Heart right ventricle (tissue), 16 donors: ENCODE data around the gene DMRTA2. TPM values are rescaled to one million over a fixed set of nuclear protein-coding genes. Genes with fewer than 3 reads are reported as not detected.

ENCODE experiments used
- ATAC-seq, 8 donors: fragments of 200-7000 bp; cut with Tn5 transposase; one replicate each; pipeline ENCODE4 v1.9.1; 2020; ENCODE audit warnings: mild to moderate bottlenecking in 8 of 8, moderate library complexity in 8 of 8, moderate number of reproducible peaks in 1 of 8
- DNase-seq, 2 donors: peaks; one replicate each; pipeline ENCODE4 v3.0.0-alpha.2; 2020
- H3K27ac ChIP-seq, 10 donors: fragments of 200-600 bp; sonication (generic) in 2 of 10; one replicate each; pipeline versions ENCODE4 v1.5.0 to v1.8.0; 2020 to 2022; ENCODE audit warnings: mild to moderate bottlenecking in 3 of 10
- H3K27me3 ChIP-seq, 7 donors: fragments of 200-600 bp; one replicate each; pipeline ENCODE4 v1.8.0; 2021 to 2022; ENCODE audit warnings: mild to moderate bottlenecking in 2 of 7
- H3K36me3 ChIP-seq, 9 donors: fragments of 200-600 bp; sonication (generic) in 1 of 9; one replicate each; pipeline versions ENCODE4 v1.5.0 to v1.8.0; 2020 to 2022; ENCODE audit warnings: mild to moderate bottlenecking in 2 of 9
- H3K4me1 ChIP-seq, 9 donors: fragments of 200-600 bp; sonication (generic) in 1 of 9; one replicate each; pipeline versions ENCODE4 v1.5.0 to v1.8.0; 2020 to 2022; ENCODE audit warnings: mild to moderate bottlenecking in 4 of 9
- H3K4me3 ChIP-seq, 10 donors: fragments of 200-600 bp; sonication (generic) in 2 of 10; one replicate each; pipeline versions ENCODE4 v1.5.0 to v1.8.0; 2020 to 2022; ENCODE audit warnings: mild to moderate bottlenecking in 7 of 10, moderate library complexity in 2 of 10
- H3K9me3 ChIP-seq, 11 donors: fragments of 200-600 bp in 10 of 11; sonication (generic) in 2 of 11; one replicate each; pipeline versions ENCODE4 v1.5.0 to v1.8.0; 2013 to 2022; ENCODE audit warnings: mild to moderate bottlenecking in 2 of 11, control low read depth in 1 of 11, moderate library complexity in 1 of 11
- WGBS, 2 donors: extraction: QIAGEN DNeasy Blood & Tissue Kit; methylation state at CpG; one replicate each; pipeline ENCODE4 v1.1.7; 2013; ENCODE audit warnings: inconsistent platforms in 1 of 2; 5-methylcytosine and 5-hydroxymethylcytosine counted together
- intact Hi-C, 10 donors: fragments of 100-400 bp; cut with DNase I; formaldehyde crosslinking; loops; one replicate each; pipeline versions ENCODE4 v1.11.1 to v1.14.2; 2022
- polyA plus RNA-seq, 2 donors: library from polyadenylated mRNA; stranded (reverse); fragments of 200-250 nt; gene quantifications; one replicate each; pipeline ENCODE4 v1.2.3, GENCODE V29; 2013
- total RNA-seq, 10 donors: library from RNA; stranded (reverse); fragmentation: NEBNext Ultra II Directional in 3 of 10; extraction: Animal tissue kit (Norgen Biotek cat#: 25700) in 3 of 10; gene quantifications; one replicate each; pipeline versions ENCODE4 v1.2.1 to v1.2.4, GENCODE V29; 2021 to 2023
- TF ChIP-seq, protein P1 (sequence below), 9 donors: fragments of 200-600 bp; sonication (generic) in 2 of 9; IDR thresholded peaks; one replicate each; pipeline versions ENCODE4 v1.5.0 to v1.8.0; 2021 to 2022; ENCODE audit warnings: antibody characterized with exemption in 9 of 9, mild to moderate bottlenecking in 5 of 9, moderate library complexity in 1 of 9
- donor health status: Arrhythmogenic right ventricular cardiomyopathy.
- donor health status: ischemic (EF 13 %, LVEDD 7.1; RV severe dilation, severe dysfunction).
- donor health status: healthy with polysubstance abuse.
- donor health status: DM: no; HTN: yes; CAD: no.
- donor health status: DM: no; HTN: no; CAD: no.
- donor health status: ischemic (EF 25% LVEDD 6.9; RV normal size, moderate dysfunction).
- donor health status: ischemic (EF 25% LVEDD 5.7; RV mildly dilated, moderate dysfunction).
- donor health status: healthy.
- donor health status: DM: yes; HTN: yes; CAD: no.
- donor health status: Ischemic cardiomyopathy.
- donor health status: ischemic (EF 35%, LVEDD 5.7; RV mildly dilated, moderate dysfunction).
- donor health status: nonischemic (EF 11% LVEDD 7.7; RV severe dilation, severe dysfunction).
- donor health status: DM: yes; HTN: yes; CAD: no.
- donor health status: PGD.
- donor health status: ischemic (EF 29% LVEDD 5.4; RV normal size, mild dysfunction).
- donor health status: nonischemic (EF 23%, LVEDD 6.1; RV moderate dilation, normal function).

DMRTA2 gene
- total and polyA plus RNA-seq, 12 donors = 0.09 TPM; not detected in 10

DNA sequence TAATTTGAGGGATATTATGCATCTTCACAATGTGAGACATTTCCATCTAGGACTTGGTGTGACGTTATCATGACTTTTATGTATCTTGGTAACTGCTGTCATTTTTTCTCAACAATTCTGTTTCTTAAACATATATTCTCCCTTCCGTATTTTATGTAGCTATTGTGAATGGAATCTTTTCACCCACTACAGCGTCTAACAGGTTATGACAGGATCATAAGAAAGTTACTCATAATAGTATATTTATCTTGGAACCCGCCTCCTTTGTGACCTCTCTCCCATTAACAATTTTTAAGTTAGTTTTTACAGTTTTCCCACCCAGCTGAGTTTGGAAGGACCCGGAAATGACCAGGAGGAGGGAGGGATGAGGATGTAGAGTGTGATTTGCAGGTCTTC is 6.8 kb upstream of the DMRTA2 start:
- Histone ChIP-seq H3K36me3 (no peaks in the 10 kb centered on the region), H3K27ac (no peak overlapping the region), H3K4me1 (peaks cover 4 to 29% (median 24%) of the 10 kb centered on the region in 9 donors), H3K9me3 (no peaks in the 10 kb centered on the region), H3K4me3 (no peak overlapping the region), H3K27me3 (peaks cover 39 to 84% (median 71%) of the 10 kb centered on the region in 7 donors)
- TF ChIP-seq, protein P1, sequence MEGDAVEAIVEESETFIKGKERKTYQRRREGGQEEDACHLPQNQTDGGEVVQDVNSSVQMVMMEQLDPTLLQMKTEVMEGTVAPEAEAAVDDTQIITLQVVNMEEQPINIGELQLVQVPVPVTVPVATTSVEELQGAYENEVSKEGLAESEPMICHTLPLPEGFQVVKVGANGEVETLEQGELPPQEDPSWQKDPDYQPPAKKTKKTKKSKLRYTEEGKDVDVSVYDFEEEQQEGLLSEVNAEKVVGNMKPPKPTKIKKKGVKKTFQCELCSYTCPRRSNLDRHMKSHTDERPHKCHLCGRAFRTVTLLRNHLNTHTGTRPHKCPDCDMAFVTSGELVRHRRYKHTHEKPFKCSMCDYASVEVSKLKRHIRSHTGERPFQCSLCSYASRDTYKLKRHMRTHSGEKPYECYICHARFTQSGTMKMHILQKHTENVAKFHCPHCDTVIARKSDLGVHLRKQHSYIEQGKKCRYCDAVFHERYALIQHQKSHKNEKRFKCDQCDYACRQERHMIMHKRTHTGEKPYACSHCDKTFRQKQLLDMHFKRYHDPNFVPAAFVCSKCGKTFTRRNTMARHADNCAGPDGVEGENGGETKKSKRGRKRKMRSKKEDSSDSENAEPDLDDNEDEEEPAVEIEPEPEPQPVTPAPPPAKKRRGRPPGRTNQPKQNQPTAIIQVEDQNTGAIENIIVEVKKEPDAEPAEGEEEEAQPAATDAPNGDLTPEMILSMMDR (IDR thresholded peaks at IDR 0.05) = no peak
- intact Hi-C loops = no loop called here
- DNase-seq (no peak), ATAC-seq (no peak)
- 20% methylated on average over 5 of the region's 5 CpGs for WGBS, 2 donors

DNA sequence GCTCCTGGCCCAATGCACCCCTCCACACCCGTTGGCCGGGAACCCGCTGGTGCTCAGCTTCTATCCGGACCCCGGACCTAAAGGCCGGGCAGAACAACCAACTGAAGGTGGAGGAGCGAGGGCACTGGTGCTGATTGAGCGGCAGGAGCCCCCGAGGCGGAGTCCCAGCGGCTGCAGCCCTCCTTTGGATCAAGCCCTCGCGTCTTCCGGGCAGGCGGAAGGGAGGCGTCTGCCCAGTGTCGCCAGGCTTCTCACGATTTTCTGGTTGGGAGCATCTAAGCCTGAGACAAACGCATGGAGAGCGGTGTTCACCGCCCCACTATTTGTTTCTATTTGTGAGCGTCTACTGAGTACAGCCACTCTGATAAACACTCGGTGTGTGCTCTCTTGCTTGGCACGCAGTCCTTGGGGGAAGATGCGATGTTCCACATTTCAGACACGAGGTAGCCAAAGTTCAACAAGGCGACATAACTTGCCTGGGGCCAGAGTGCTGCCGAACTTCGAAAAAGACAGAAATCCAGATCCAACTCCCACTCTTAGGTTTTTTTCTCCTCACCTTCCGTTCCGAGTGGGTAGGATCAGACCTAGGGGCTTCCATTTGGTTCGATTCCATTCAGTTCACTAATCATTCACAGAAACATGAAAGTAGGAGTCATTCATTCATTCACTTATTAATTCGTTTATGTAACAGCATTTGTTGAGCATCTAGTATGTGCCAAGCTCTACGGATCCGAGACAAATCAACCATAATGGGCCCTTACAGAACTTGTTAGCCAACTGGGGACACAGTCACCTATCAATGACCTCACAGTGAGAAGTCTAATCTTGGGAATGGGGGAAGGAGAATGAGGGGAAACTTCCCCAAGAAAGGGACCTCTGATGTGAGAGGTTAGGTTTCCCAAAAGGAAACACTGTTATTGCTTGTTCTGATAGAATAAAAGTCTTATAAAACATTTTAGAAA is 4.9 kb upstream of the DMRTA2 start:
- WGBS, 2 donors = 5% methylated on average over 35 of the region's 35 CpGs
- no peak for ATAC-seq
- Histone ChIP-seq H3K9me3 (no peaks in the 10 kb centered on the region), H3K36me3 (no peaks in the 10 kb centered on the region), H3K27me3 (peaks cover 57 to 100% (median 90%) of the 10 kb centered on the region in 7 donors), H3K27ac (no peak overlapping the region), H3K4me1 (peaks cover 15 to 48% (median 37%) of the 10 kb centered on the region in 9 donors), H3K4me3 (no peak overlapping the region)
- no peak for DNase-seq
- intact Hi-C loops = no loop called here
- TF ChIP-seq, protein P1 (IDR thresholded peaks at IDR 0.05) = no peak

DNA sequence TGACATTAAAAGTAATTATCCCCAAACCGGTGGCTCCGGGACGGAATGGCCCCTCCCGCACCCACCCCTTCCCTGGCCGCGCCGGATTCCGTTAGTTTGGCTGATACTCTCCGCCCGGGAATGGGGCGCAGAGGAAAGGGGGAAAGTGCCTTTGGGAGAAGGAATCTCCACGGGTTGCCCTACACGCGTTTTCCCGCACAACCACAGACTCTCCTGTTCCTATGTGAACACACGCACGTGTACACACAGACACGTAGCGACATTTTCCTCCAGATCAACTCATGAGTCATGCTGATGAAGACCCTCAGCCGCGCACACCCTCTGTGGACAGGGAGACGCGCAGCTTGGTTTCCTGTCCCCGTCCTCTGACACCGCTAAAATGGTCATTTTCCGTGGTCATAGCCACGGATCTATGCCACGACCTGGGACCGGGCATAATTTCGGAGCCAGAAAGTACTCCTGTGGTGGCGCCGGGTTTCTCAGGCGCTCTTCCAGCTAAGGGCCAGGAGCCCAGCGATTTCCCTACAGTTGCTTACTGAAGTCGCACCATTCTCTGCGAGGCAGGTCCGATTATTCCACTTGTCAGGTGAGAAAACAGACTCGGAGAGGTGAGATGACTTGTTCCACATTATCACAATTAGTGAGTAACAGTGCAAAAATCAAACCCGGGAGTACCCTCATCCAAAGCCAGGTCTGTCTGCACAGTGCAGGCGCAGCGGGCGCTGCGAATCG is 4.0 kb upstream of the DMRTA2 start:
- Histone ChIP-seq H3K9me3 (no peaks in the 10 kb centered on the region), H3K4me1 (peaks cover 19 to 57% (median 45%) of the 10 kb centered on the region in 9 donors), H3K36me3 (no peaks in the 10 kb centered on the region), H3K4me3 (no peak overlapping the region), H3K27ac (no peak overlapping the region), H3K27me3 (peaks cover 66 to 100% (median 98%) of the 10 kb centered on the region in 7 donors)
- ATAC-seq (no peak), DNase-seq (no peak)
- TF ChIP-seq, protein P1 (IDR thresholded peaks at IDR 0.05) = no peak
- intact Hi-C loops = no loop called here
- 3 to 4% methylated on average over 41 to 44 of the region's 44 CpGs for WGBS, 2 donors

DNA sequence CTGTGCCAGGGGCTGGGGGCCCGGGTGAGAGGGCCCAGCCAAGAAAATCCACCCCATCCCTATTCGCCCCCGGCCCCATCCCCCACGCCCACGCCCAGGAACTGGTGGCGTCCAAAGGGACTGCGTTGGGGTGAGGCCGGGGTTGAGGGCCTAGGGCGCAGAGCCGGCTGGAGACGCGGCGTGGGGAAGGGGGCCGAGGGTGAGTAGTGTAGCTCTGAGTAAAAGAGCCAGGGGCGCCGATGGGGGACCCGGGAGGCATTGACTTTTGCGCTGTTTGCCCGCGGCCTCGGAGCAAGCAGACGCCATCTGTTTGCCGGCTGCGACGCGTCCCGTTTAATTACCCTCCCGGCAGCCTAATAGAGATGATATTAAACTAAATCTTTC is 3.5 kb upstream of the DMRTA2 start:
- no peak for DNase-seq
- ATAC-seq = no peak
- H3K4me1 ChIP-seq = peaks cover 19 to 60% (median 45%) of the 10 kb centered on the region in 9 donors
- H3K36me3 ChIP-seq = no peaks in the 10 kb centered on the region
- TF ChIP-seq, protein P1 (IDR thresholded peaks at IDR 0.05) = no peak
- no peaks in the 10 kb centered on the region for H3K9me3 ChIP-seq
- 2 to 3% methylated on average over 28 of the region's 28 CpGs for WGBS, 2 donors
- no peak overlapping the region for H3K4me3 ChIP-seq
- H3K27ac ChIP-seq = no peak overlapping the region
- intact Hi-C loops = no loop called here
- H3K27me3 ChIP-seq = peaks cover 70 to 100% (median 99%) of the 10 kb centered on the region in 7 donors
